Lower leg skin (tissue), 3 donors: Measurements from ENCODE around the gene HOXD9.

ENCODE experiments used
- CTCF ChIP-seq, 3 donors: fragments of 450-650 bp; IDR thresholded peaks; one replicate each; pipeline ENCODE4 v1.5.1; 2016; ENCODE audit warnings: antibody characterized with exemption in 3 of 3, mild to moderate bottlenecking in 3 of 3, moderate library complexity in 2 of 3
- POLR2A ChIP-seq, 2 donors: fragments of 450-650 bp; IDR thresholded peaks; one replicate each; pipeline ENCODE4 v1.6.1; 2016 to 2017; ENCODE audit warnings: antibody characterized with exemption in 2 of 2, mild to moderate bottlenecking in 1 of 2, moderate library complexity in 1 of 2

GRCh38 chr2:176078541-176079284 is 43.8 kb upstream of the HOXD9 start:
- TF ChIP-seq CTCF (IDR thresholded peaks at IDR 0.05) (no peak), POLR2A (IDR thresholded peaks at IDR 0.05) (no peak)
